Naive B cell (primary cell): ENCODE data around the gene SPTB. TPM values are rescaled to one million over a fixed set of nuclear protein-coding genes. Genes with fewer than 3 reads are reported as not detected.
A peak's percentile ranks its signal among the peaks of the same experiment; 100 is the strongest.

Experiments used
- ATAC-seq, 2 donors: fragments of 150-1000 bp; cut with Tn5 transposase; 2 replicates each; pipeline ENCODE4 v1.10.0; 2021; ENCODE audit warnings: low read depth in 2 of 2, mild to moderate bottlenecking in 2 of 2, moderate library complexity in 2 of 2
- DNase-seq: peaks from one replicate; pipeline ENCODE4 v3.0.0; 2022
- H3K27ac Mint-ChIP-seq, 6 donors: one replicate each; pipeline ENCODE4 v1.8.0; 2020 to 2022; ENCODE audit warnings: mild to moderate bottlenecking in 6 of 6, mixed read lengths in 6 of 6, moderate library complexity in 5 of 6, inconsistent platforms in 2 of 6
- H3K27me3 Mint-ChIP-seq, 3 donors: one replicate each; pipeline ENCODE4 v1.8.0; 2021 to 2022; ENCODE audit warnings: mixed read lengths in 3 of 3, mild to moderate bottlenecking in 1 of 3
- H3K36me3 Mint-ChIP-seq, 2 donors: one replicate each; pipeline ENCODE4 v1.8.0; 2020 to 2022; ENCODE audit warnings: mixed read lengths in 2 of 2, inconsistent platforms in 1 of 2, mild to moderate bottlenecking in 1 of 2
- H3K4me1 Mint-ChIP-seq, 3 donors: one replicate each; pipeline ENCODE4 v1.8.0; 2020 to 2022; ENCODE audit warnings: mixed read lengths in 3 of 3, inconsistent platforms in 1 of 3, mild to moderate bottlenecking in 1 of 3, moderate library complexity in 1 of 3
- H3K4me3 Mint-ChIP-seq, 8 donors: one replicate each; pipeline ENCODE4 v1.8.0; 2020 to 2022; ENCODE audit warnings: mild to moderate bottlenecking in 8 of 8, mixed read lengths in 8 of 8, moderate library complexity in 8 of 8, inconsistent platforms in 2 of 8
- H3K9me3 Mint-ChIP-seq, 7 donors: one replicate each; pipeline ENCODE4 v1.8.0; 2020 to 2022; ENCODE audit warnings: mixed read lengths in 7 of 7, mild to moderate bottlenecking in 5 of 7, inconsistent platforms in 2 of 7, moderate library complexity in 1 of 7
- polyA plus RNA-seq, 6 donors: library from polyadenylated mRNA; unstranded; fragments of 300-500 nt; fragmentation: Illumina TruSeq; gene quantifications; one replicate each; pipeline ENCODE4 v1.2.3, GENCODE V29; 2021; ENCODE audit warnings: low read depth in 6 of 6

SPTB gene
- polyA plus RNA-seq, 6 donors from 2014 or later = 0.16 TPM; not detected in 5

GRCh38 chr14:64767215-64767964 is 112.3 kb downstream of the SPTB start:
- no peak for ATAC-seq
- H3K27me3 Mint-ChIP-seq = peaks cover 6 to 13% (median 9%) of the 10 kb centered on the region in 3 donors
- H3K4me3 Mint-ChIP-seq = no peak overlapping the region
- H3K9me3 Mint-ChIP-seq = no peaks in the 10 kb centered on the region
- DNase-seq = no peak
- peak overlapping the region in 1 of 6 donors; percentile 61 for H3K27ac Mint-ChIP-seq
- H3K36me3 Mint-ChIP-seq = no peaks in the 10 kb centered on the region
- peaks cover 4 to 13% (median 7%) of the 10 kb centered on the region in 3 donors for H3K4me1 Mint-ChIP-seq

- peaks cover 12 to 20% (median 17%) of the 10 kb centered on the region in 3 donors for H3K27me3 Mint-ChIP-seq
- peak overlapping the region in 1 of 6 donors; percentile 12 for H3K27ac Mint-ChIP-seq
- no peaks in the 10 kb centered on the region for H3K36me3 Mint-ChIP-seq
- DNase-seq = no peak
- no peak for ATAC-seq
- H3K4me1 Mint-ChIP-seq = peaks cover 4 to 13% (median 7%) of the 10 kb centered on the region in 3 donors
- H3K9me3 Mint-ChIP-seq = no peaks in the 10 kb centered on the region
- no peak overlapping the region for H3K4me3 Mint-ChIP-seq
These were observed 113.1 kb downstream of the SPTB start for GRCh38 chr14:64766430-64767151.

GRCh38 chr14:64765740-64766302 is 113.9 kb downstream of the SPTB start:
- H3K27ac Mint-ChIP-seq = peak overlapping the region in 1 of 6 donors; percentile 16
- ATAC-seq (no peak), DNase-seq (no peak)
- H3K4me1 Mint-ChIP-seq = peaks cover 4 to 13% (median 7%) of the 10 kb centered on the region in 3 donors
- H3K27me3 Mint-ChIP-seq = peaks cover 19 to 28% (median 25%) of the 10 kb centered on the region in 3 donors
- no peaks in the 10 kb centered on the region for H3K9me3 Mint-ChIP-seq
- no peaks in the 10 kb centered on the region for H3K36me3 Mint-ChIP-seq
- peak overlapping the region in 1 of 8 donors; percentile 78 for H3K4me3 Mint-ChIP-seq

- Mint-ChIP-seq H3K27ac (peak overlapping the region in 1 of 6 donors; percentile 79), H3K9me3 (no peaks in the 10 kb centered on the region), H3K36me3 (no peaks in the 10 kb centered on the region), H3K27me3 (peaks cover 19 to 37% (median 30%) of the 10 kb centered on the region in 3 donors), H3K4me1 (peaks cover 4 to 13% (median 7%) of the 10 kb centered on the region in 3 donors), H3K4me3 (peak overlapping the region in 7 of 8 donors; percentile 49 to 78 (median 70))
- peak; percentile 44 for DNase-seq
- ATAC-seq = peak; percentile 64 to 76
These were observed 114.8 kb downstream of the SPTB start for GRCh38 chr14:64764641-64765520.

- H3K4me1 Mint-ChIP-seq = peaks cover 4 to 13% (median 7%) of the 10 kb centered on the region in 3 donors
- DNase-seq = no peak
- no peaks in the 10 kb centered on the region for H3K36me3 Mint-ChIP-seq
- ATAC-seq = peak; percentile 24 to 27
- H3K27ac Mint-ChIP-seq = no peak overlapping the region
- peaks cover 19 to 44% (median 35%) of the 10 kb centered on the region in 3 donors for H3K27me3 Mint-ChIP-seq
- H3K9me3 Mint-ChIP-seq = no peaks in the 10 kb centered on the region
- H3K4me3 Mint-ChIP-seq = peak overlapping the region in 5 of 8 donors; percentile 49 to 71 (median 66)
These were observed 115.7 kb downstream of the SPTB start for GRCh38 chr14:64763801-64764621.

GRCh38 chr14:64763085-64763782 is 116.5 kb downstream of the SPTB start:
- Mint-ChIP-seq H3K4me3 (peak overlapping the region in 1 of 8 donors; percentile 10), H3K27ac (peak overlapping the region in 2 of 6 donors; percentile 23 to 76), H3K36me3 (no peaks in the 10 kb centered on the region), H3K4me1 (peaks cover 4 to 13% (median 7%) of the 10 kb centered on the region in 3 donors), H3K27me3 (peaks cover 19 to 44% (median 35%) of the 10 kb centered on the region in 3 donors), H3K9me3 (no peaks in the 10 kb centered on the region)
- no peak for DNase-seq
- ATAC-seq = no peak

- peak overlapping the region in 1 of 6 donors; percentile 6 for H3K27ac Mint-ChIP-seq
- peaks cover 19 to 46% (median 35%) of the 10 kb centered on the region in 3 donors for H3K27me3 Mint-ChIP-seq
- peaks cover 4 to 13% (median 7%) of the 10 kb centered on the region in 3 donors for H3K4me1 Mint-ChIP-seq
- ATAC-seq = no peak
- H3K9me3 Mint-ChIP-seq = no peaks in the 10 kb centered on the region
- no peak for DNase-seq
- no peak overlapping the region for H3K4me3 Mint-ChIP-seq
- H3K36me3 Mint-ChIP-seq = no peaks in the 10 kb centered on the region
These were observed 117.4 kb downstream of the SPTB start for GRCh38 chr14:64762044-64763034.

- H3K27ac Mint-ChIP-seq = peak overlapping the region in 2 of 6 donors; percentile 2 to 6
- no peak for ATAC-seq
- no peaks in the 10 kb centered on the region for H3K36me3 Mint-ChIP-seq
- peaks cover 21 to 54% (median 35%) of the 10 kb centered on the region in 3 donors for H3K27me3 Mint-ChIP-seq
- H3K4me3 Mint-ChIP-seq = no peak overlapping the region
- no peaks in the 10 kb centered on the region for H3K9me3 Mint-ChIP-seq
- peaks cover 4 to 13% (median 7%) of the 10 kb centered on the region in 3 donors for H3K4me1 Mint-ChIP-seq
- no peak for DNase-seq
These were observed 118.2 kb downstream of the SPTB start for GRCh38 chr14:64761441-64762043.

- H3K27me3 Mint-ChIP-seq = peaks cover 23 to 56% (median 35%) of the 10 kb centered on the region in 3 donors
- H3K4me1 Mint-ChIP-seq = peaks cover 4 to 13% (median 7%) of the 10 kb centered on the region in 3 donors
- no peaks in the 10 kb centered on the region for H3K36me3 Mint-ChIP-seq
These were observed 118.8 kb downstream of the SPTB start for GRCh38 chr14:64760916-64761315.

GRCh38 chr14:64760146-64760755 is 119.5 kb downstream of the SPTB start:
- Mint-ChIP-seq H3K4me1 (peaks cover 4 to 13% (median 7%) of the 10 kb centered on the region in 3 donors), H3K9me3 (no peaks in the 10 kb centered on the region), H3K27me3 (peaks cover 28 to 57% (median 39%) of the 10 kb centered on the region in 3 donors), H3K4me3 (no peak overlapping the region), H3K36me3 (no peaks in the 10 kb centered on the region), H3K27ac (peak overlapping the region in 1 of 6 donors; percentile 85)
- no peak for ATAC-seq
- DNase-seq = peak; percentile 11

More at GRCh38 chr14:64760916-64761315, 118.8 kb downstream of the SPTB start:
- Mint-ChIP-seq H3K27ac (peak overlapping the region in 1 of 6 donors; percentile 54), H3K4me3 (no peak overlapping the region), H3K9me3 (no peaks in the 10 kb centered on the region)
- ATAC-seq (no peak), DNase-seq (no peak)
